GM12892 (cell line): ENCODE measurements around the gene SLCO3A1.

ENCODE experiments used
- POLR2A ChIP-seq: IDR thresholded peaks from 2 replicates; pipeline ENCODE4 v1.6.1; 2011; ENCODE audit warnings: low read depth, low read length, control low read depth
- TAF1 ChIP-seq: IDR thresholded peaks from 2 replicates; pipeline ENCODE4 v1.6.1; 2011; ENCODE audit warnings: low read depth, mild to moderate bottlenecking, control low read depth, low read length, borderline replicate concordance

- TF ChIP-seq POLR2A (no peak), TAF1 (no peak)
These were observed 8.6 kb upstream of the SLCO3A1 start for GRCh38 chr15:91844928-91845327.
